Astrocyte (in vitro differentiated cells and primary cell): Measurements from ENCODE around the gene NAB1. TPM values are rescaled to one million over a fixed set of nuclear protein-coding genes. Genes with fewer than 3 reads are reported as not detected.
A peak's percentile ranks its signal among the peaks of the same experiment; 100 is the strongest.

Experiments used
- DNase-seq: peaks from one replicate; pipeline ENCODE4 v3.0.0-alpha.2; 2010; ENCODE audit warnings: low read depth
- FAIRE-seq: peaks from 2 replicates; lab custom pipeline; 2011; peaks lifted over from hg19 to GRCh38; lab: Jason Lieb, UNC
- H2AFZ ChIP-seq: 2 replicates; pipeline ENCODE4 v1.6.0; 2012; ENCODE audit warnings: low read depth, low read length, inconsistent platforms
- H3K27ac ChIP-seq: 2 replicates; pipeline ENCODE4 v1.5.1; 2011; ENCODE audit warnings: low read depth, low read length, inconsistent platforms
- H3K27me3 ChIP-seq: 2 replicates; pipeline ENCODE4 v1.6.0; 2011; ENCODE audit warnings: low read length, inconsistent platforms; ENCODE audit not compliant: insufficient read depth
- H3K36me3 ChIP-seq: 2 replicates; pipeline ENCODE4 v1.5.1; 2011; ENCODE audit warnings: low read length, inconsistent platforms; ENCODE audit not compliant: insufficient read depth
- H3K4me1 ChIP-seq: 2 replicates; pipeline ENCODE4 v1.5.1; 2011; ENCODE audit warnings: low read length, inconsistent platforms; ENCODE audit not compliant: insufficient read depth
- H3K4me2 ChIP-seq: 2 replicates; pipeline ENCODE4 v1.6.0; 2012; ENCODE audit warnings: low read length, inconsistent platforms
- H3K4me3 ChIP-seq: 2 replicates; pipeline ENCODE4 v1.5.1; 2011; ENCODE audit warnings: low read depth, mild to moderate bottlenecking, low read length, inconsistent platforms; ENCODE audit not compliant: insufficient read depth
- H3K79me2 ChIP-seq: 2 replicates; pipeline ENCODE4 v1.6.0; 2012; ENCODE audit warnings: mild to moderate bottlenecking, low read length, inconsistent platforms; ENCODE audit not compliant: insufficient read depth
- H3K9ac ChIP-seq: 2 replicates; pipeline ENCODE4 v1.6.0; 2012; ENCODE audit warnings: mild to moderate bottlenecking, low read length, inconsistent platforms
- H3K9me3 ChIP-seq: 2 replicates; pipeline ENCODE4 v1.5.1; 2012; ENCODE audit warnings: low read depth, mild to moderate bottlenecking, low read length, inconsistent platforms; ENCODE audit not compliant: insufficient read depth
- H4K20me1 ChIP-seq: 2 replicates; pipeline ENCODE4 v1.6.0; 2012; ENCODE audit warnings: low read length, inconsistent platforms; ENCODE audit not compliant: insufficient read depth
- H3K27ac Mint-ChIP-seq: one replicate; pipeline ENCODE4 v1.8.0; 2021; ENCODE audit warnings: mild to moderate bottlenecking, mixed read lengths; ENCODE audit not compliant: unreplicated experiment
- H3K27me3 Mint-ChIP-seq: one replicate; pipeline ENCODE4 v1.8.0; 2021; ENCODE audit warnings: low read depth, mixed read lengths; ENCODE audit not compliant: unreplicated experiment
- H3K36me3 Mint-ChIP-seq: one replicate; pipeline ENCODE4 v1.8.0; 2021; ENCODE audit warnings: low read depth, mixed read lengths; ENCODE audit not compliant: unreplicated experiment
- H3K4me1 Mint-ChIP-seq: one replicate; pipeline ENCODE4 v1.8.0; 2021; ENCODE audit warnings: low read depth, mixed read lengths; ENCODE audit not compliant: unreplicated experiment
- H3K4me3 Mint-ChIP-seq: one replicate; pipeline ENCODE4 v1.8.0; 2021; ENCODE audit warnings: mild to moderate bottlenecking, moderate library complexity, mixed read lengths; ENCODE audit not compliant: unreplicated experiment
- H3K9me3 Mint-ChIP-seq: one replicate; pipeline ENCODE4 v1.8.0; 2021; ENCODE audit warnings: mild to moderate bottlenecking, mixed read lengths; ENCODE audit not compliant: unreplicated experiment
- CTCF ChIP-seq: IDR thresholded peaks from 2 replicates; pipeline ENCODE4 v1.5.1; 2011; ENCODE audit warnings: low read depth, mild to moderate bottlenecking, inconsistent platforms, low read length, moderate library complexity; ENCODE audit not compliant: insufficient read depth
- EZH2 ChIP-seq: IDR thresholded peaks from 2 replicates; pipeline ENCODE4 v1.6.1; 2012; ENCODE audit warnings: mild to moderate bottlenecking, low read length, inconsistent platforms; ENCODE audit not compliant: insufficient read depth
- total RNA-seq: library from RNA; stranded (reverse); gene quantifications from 2 replicates; pipeline ENCODE4 v1.2.1, GENCODE V29; 2021

NAB1 gene
- total RNA-seq, 1 donor from 2014 or later: 25.4 TPM

GRCh38 chr2:190696792-190697398 is 48.0 kb downstream of the NAB1 start:
- H3K4me3 Mint-ChIP-seq: no peak overlapping the region
- TF ChIP-seq EZH2: no peak
- TF ChIP-seq CTCF: no peak
- peaks cover 4% of the 10 kb centered on the region for H3K4me1 Mint-ChIP-seq
- H3K4me3 ChIP-seq: no peak overlapping the region
- no peak overlapping the region for H3K4me2 ChIP-seq
- FAIRE-seq (no peak), DNase-seq (no peak)
- no peaks in the 10 kb centered on the region for H3K36me3 ChIP-seq
- H3K27me3 Mint-ChIP-seq: no peaks in the 10 kb centered on the region
- no peaks in the 10 kb centered on the region for H3K79me2 ChIP-seq
- H3K9me3 ChIP-seq: no peaks in the 10 kb centered on the region
- H3K27ac ChIP-seq: no peak overlapping the region
- no peaks in the 10 kb centered on the region for H3K36me3 Mint-ChIP-seq
- no peak overlapping the region for H2AFZ ChIP-seq
- no peaks in the 10 kb centered on the region for H3K9me3 Mint-ChIP-seq
- no peak overlapping the region for H3K27ac Mint-ChIP-seq
- H3K4me1 ChIP-seq: no peaks in the 10 kb centered on the region
- H3K27me3 ChIP-seq: no peaks in the 10 kb centered on the region
- no peak overlapping the region for H3K9ac ChIP-seq
- H4K20me1 ChIP-seq: no peaks in the 10 kb centered on the region

GRCh38 chr2:190697421-190697820 is 48.5 kb downstream of the NAB1 start:
- no peaks in the 10 kb centered on the region for H3K4me1 ChIP-seq
- no peak overlapping the region for H3K9ac ChIP-seq
- H3K36me3 ChIP-seq: no peaks in the 10 kb centered on the region
- H3K27me3 Mint-ChIP-seq: no peaks in the 10 kb centered on the region
- no peaks in the 10 kb centered on the region for H3K36me3 Mint-ChIP-seq
- no peaks in the 10 kb centered on the region for H3K9me3 ChIP-seq
- H3K4me1 Mint-ChIP-seq: peaks cover 4% of the 10 kb centered on the region
- H4K20me1 ChIP-seq: no peaks in the 10 kb centered on the region
- FAIRE-seq: no peak
- H3K27me3 ChIP-seq: no peaks in the 10 kb centered on the region
- TF ChIP-seq CTCF (no peak), EZH2 (no peak)
- no peak for DNase-seq
- H3K79me2 ChIP-seq: no peaks in the 10 kb centered on the region
- no peak overlapping the region for H3K4me2 ChIP-seq
- no peak overlapping the region for H3K4me3 ChIP-seq
- H3K4me3 Mint-ChIP-seq: no peak overlapping the region
- H3K9me3 Mint-ChIP-seq: no peaks in the 10 kb centered on the region
- no peak overlapping the region for H3K27ac ChIP-seq
- no peak overlapping the region for H3K27ac Mint-ChIP-seq
- H2AFZ ChIP-seq: no peak overlapping the region

- Histone ChIP-seq H3K36me3 (no peaks in the 10 kb centered on the region), H3K9me3 (no peaks in the 10 kb centered on the region), H3K27ac (no peak overlapping the region), H3K4me3 (no peak overlapping the region), H3K4me1 (no peaks in the 10 kb centered on the region), H2AFZ (no peak overlapping the region), H3K4me2 (no peak overlapping the region), H3K27me3 (no peaks in the 10 kb centered on the region), H3K79me2 (no peaks in the 10 kb centered on the region), H4K20me1 (no peaks in the 10 kb centered on the region), H3K9ac (no peak overlapping the region)
- peaks cover 4% of the 10 kb centered on the region for H3K4me1 Mint-ChIP-seq
- H3K27me3 Mint-ChIP-seq: peaks cover 1% of the 10 kb centered on the region
- FAIRE-seq (no peak), DNase-seq (no peak)
- H3K36me3 Mint-ChIP-seq: no peaks in the 10 kb centered on the region
- TF ChIP-seq CTCF: peak; percentile 36
- no peak for TF ChIP-seq EZH2
- no peaks in the 10 kb centered on the region for H3K9me3 Mint-ChIP-seq
- no peak overlapping the region for H3K27ac Mint-ChIP-seq
- H3K4me3 Mint-ChIP-seq: no peak overlapping the region
These were observed 50.0 kb downstream of the NAB1 start for GRCh38 chr2:190698895-190699294.
